HG03108 (cell line): Measurements from ENCODE around the gene PHF3.
"Not testable (repeated sequence)": the region's sequence is repeated elsewhere in the genome, so short reads cannot be mapped to it uniquely, and the experiment has no call there.

Experiments
- ATAC-seq: cut with Tn5 transposase; IDR thresholded peaks from one replicate; pipeline ENCODE4 v1.9.1; 2021; ENCODE audit warnings: moderate library complexity; ENCODE audit not compliant: unreplicated experiment

The PHF3 gene

DNA sequence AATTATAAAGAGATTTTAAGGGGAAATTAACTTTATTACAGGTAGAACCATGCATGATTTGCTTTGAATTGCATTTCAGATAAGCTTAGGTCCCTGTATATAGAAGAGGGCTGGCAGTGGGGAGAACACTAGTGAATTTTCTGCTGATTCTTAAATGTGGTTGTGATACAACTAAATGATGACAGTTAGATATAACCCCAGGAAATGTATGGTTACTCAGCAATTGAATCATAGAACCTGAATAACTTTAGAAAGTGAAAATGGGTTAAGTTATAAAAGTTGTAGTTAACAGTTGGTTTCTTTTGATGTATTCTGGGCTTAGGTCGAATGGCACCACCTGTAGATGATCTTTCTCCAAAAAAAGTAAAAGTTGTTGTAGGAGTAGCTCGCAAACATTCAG lies 70.1 kb downstream of the PHF3 start:
- no peak for ATAC-seq

- no peak for ATAC-seq
These were observed 71.0 kb downstream of the PHF3 start for GRCh38 chr6:63706630-63707029.

DNA sequence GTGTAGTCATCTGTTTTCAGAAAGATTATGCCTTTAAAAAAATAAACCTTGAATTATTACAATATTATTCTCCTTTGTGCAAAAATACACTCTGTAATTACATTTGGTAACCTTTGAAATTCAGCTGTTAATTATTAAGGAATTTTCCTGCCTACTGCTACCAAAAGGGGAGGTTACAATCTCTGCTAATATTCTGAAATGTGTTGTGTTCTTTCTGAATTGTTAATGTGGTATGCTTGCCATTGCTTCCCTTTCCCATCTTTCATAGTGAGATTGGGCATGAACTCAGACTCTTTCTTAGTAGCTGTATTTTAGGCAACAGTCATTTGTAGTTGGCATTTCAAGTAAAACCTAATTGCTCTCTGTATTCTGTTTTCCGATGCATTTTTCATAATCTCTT lies 73.0 kb downstream of the PHF3 start:
- no peak for ATAC-seq

GRCh38 chr6:63709148-63709547 lies 73.5 kb downstream of the PHF3 start:
- ATAC-seq, result no peak

DNA sequence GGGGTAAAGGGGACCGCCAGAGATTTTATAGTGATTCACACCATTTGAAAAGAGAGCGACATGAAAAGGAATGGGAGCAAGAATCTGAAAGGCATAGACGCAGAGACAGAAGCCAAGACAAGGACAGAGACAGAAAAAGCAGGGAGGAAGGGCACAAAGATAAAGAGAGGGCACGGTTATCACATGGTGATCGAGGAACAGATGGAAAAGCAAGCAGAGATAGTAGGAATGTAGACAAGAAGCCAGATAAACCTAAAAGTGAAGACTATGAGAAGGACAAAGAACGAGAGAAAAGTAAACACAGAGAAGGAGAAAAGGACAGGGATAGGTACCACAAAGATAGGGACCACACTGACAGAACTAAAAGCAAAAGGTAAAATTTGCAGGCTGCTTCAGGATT lies 77.7 kb downstream of the PHF3 start:
- ATAC-seq, result no peak

- ATAC-seq, result no peak
These were observed 78.5 kb downstream of the PHF3 start for GRCh38 chr6:63714091-63714490.

DNA sequence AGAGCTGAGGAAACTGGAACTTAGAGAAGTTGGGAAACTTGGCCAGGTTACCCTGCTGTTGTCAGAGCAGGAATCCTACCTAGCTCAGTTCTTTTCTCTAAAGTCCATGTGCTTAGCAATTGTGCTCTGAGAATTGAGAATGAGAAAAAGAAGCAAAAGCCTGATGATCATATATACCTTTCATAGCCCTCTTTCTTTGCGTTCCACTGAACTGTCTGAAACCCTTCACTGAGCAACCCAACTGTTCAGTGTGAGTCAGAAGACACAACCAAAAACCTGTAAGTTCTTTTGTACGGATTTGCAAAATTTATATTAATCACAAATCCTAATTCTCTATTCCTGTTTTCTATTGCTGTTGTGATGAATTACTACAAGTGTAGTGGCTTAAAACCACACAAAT lies 80.6 kb downstream of the PHF3 start:
- no peak for ATAC-seq

DNA sequence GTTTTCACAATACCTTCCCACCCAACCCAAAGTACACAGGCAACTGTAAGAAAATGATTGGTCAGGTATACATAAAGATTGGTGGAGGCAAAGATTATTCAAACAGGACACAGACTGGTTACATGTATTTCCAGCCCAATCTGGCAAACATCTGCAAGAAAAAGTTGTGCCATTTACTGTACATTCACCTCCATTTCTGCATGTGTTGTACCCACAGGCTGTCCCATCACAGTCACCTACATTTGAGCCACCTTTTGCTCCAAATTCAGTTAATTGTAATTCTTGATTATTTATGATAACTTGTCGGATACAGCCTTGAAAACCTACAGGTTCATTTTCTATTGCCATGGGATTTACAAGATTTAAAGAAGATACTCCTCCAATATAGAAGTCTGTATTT lies 85.6 kb downstream of the PHF3 start:
- ATAC-seq, result no peak

GRCh38 chr6:63724721-63725120 lies 89.1 kb downstream of the PHF3 start:
- no peak for ATAC-seq

- ATAC-seq, result no peak
These were observed 94.7 kb downstream of the PHF3 start for GRCh38 chr6:63730311-63730710.

DNA sequence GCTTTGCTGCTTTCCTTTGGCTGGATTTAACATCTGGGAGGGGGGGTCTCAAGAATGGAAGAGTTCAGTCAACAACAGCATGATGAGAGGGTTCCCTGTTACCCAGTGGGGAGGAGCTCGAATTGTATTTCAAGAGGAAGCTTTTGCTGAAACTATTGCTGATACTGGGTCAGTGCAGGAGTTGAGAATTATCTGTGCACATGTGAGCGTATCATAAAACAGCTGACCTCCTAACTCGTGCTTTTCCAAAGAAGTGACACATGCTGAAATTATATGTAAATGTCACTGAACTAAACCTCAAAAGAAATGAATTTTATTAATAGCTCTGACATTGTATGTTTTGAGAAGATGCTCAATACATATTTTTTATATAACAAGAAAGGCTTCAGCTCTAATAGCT lies 96.3 kb downstream of the PHF3 start:
- ATAC-seq, result no peak

DNA sequence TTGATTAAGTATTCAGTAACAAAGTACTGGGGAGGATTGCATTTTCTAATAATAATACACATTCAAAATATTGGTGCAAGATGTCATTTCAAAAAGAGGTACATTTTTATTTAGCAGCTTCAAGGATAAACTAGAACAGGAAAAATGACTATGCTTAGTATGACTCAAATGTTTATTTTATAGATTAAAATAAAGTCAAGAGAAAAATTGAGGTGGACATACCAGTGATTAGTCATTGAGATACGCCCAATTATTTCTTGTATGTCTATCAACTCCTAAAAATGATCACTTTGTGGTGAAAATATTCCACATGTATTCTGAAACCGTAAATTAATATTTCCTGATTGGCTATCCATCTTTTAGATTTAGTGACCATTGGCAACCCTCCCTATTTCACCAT lies 96.7 kb downstream of the PHF3 start:
- ATAC-seq, result no peak

GRCh38 chr6:63734923-63735322 lies 99.3 kb downstream of the PHF3 start:
- ATAC-seq, result no peak

DNA sequence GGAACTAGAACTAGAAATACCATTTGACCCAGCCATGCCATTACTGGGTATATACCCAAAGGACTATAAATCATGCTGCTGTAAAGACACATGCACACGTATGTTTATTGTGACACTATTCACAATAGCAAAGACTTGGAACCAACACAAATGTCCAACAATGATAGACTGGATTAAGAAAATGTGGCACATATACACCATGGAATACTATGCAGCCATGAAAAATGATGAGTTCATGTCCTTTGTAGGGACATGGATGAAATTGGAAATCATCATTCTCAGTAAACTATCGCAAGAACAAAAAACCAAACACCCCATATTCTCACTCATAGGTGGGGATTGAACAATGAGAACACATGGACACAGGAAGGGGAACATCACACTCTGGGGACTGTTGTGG lies 102.6 kb downstream of the PHF3 start:
- not testable (repeated sequence) for ATAC-seq

- ATAC-seq, result no peak
These were observed 103.6 kb downstream of the PHF3 start for GRCh38 chr6:63739094-63739687.

DNA sequence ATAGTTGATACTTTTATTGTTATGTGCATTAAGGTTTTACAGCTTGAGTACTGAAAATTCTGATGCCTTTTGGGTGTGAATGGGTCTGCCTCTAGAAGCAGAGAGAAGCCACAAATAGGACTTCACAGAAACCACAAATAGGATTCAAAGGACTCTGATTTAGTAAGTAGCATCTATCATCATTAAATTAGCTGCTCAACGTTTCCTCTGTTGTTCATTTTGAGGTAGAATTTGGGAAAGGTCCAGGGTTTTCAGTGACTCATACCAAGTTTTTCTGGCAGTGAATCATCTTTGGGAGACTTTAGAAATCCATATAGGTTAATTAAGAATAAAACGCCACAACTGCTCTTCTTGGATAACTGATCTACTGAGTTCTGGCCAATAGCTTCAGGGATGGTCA lies 105.1 kb downstream of the PHF3 start:
- no peak for ATAC-seq

DNA sequence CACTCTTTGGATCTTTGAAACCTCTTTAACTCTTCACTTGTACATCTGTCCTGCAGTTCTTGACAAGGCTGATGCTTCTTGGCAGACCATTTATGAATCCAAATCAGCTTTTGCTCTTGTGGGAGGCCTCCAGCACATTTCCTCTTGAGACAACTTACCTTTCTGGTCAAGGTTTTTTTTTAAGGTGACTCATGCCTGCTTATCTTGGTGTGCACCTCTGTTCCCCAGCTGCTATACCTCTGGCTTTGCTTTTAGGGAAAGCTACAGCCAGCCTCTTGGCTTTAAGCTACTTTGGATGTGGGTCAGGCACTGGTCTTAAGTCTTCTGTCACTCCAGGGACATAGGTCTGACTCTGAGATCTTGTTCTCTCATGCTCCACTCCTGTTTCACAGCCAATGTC lies 106.5 kb downstream of the PHF3 start:
- ATAC-seq, result no peak

DNA sequence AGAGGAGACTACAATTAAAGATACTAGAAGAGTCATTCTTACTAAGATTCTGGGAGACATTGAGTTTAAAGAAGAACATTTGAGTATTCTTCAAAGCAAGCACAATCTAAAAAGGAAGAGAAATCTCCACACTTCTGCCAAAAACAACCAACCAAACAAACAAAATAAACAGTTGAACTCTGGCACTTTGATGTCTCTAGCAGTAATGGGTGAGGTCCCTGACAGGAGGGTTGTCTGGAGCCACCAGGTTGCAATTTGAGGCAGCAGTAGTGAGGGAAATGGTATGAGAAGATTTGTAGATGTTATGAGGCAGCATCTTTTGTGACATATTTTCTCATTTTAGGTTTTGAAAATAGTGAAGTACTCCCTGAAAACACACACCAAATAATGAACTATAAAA lies 108.1 kb downstream of the PHF3 start:
- ATAC-seq, result no peak

DNA sequence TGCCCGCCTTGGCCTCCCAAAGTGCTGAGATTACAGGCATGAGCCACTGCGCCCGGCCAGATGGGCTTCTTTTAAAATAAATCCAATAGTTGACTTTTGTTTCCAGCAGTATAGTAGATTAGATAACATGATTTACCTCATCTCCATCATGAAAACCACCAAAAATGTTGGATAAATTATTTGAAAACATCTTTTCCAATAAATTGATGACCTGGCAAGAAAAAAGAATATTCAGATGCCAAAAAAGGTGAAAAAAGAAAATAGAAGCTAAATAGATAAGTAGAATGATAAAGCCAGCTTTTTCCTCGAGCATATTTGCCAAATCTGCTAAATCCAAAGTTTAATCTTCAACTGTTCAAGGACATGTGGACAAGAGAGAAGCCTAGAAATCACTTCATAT lies 109.2 kb downstream of the PHF3 start:
- no peak for ATAC-seq

DNA sequence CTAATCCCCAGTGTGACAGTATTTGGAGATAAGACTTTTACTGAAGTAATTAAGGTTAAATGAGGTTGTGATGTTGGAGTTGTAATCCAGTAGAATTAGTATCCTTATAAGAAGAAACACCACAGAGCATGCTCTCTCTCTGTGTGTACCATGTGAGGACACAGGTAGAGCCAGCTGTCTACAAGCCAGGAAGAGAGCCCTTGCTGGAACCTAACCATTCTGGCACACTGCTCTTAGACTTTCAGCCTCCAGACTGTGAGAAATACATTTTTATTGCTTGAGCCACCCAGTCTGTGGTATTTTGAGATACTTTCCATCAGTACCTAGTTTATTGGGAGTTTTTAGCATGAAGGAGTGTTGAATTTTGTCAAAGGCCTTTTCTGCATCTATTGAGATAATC lies 110.2 kb downstream of the PHF3 start:
- ATAC-seq, result no peak

- ATAC-seq, result no peak
These were observed 114.8 kb downstream of the PHF3 start for GRCh38 chr6:63750400-63750799.

GRCh38 chr6:63757275-63757674 lies 121.7 kb downstream of the PHF3 start:
- ATAC-seq, result not testable (repeated sequence)

DNA sequence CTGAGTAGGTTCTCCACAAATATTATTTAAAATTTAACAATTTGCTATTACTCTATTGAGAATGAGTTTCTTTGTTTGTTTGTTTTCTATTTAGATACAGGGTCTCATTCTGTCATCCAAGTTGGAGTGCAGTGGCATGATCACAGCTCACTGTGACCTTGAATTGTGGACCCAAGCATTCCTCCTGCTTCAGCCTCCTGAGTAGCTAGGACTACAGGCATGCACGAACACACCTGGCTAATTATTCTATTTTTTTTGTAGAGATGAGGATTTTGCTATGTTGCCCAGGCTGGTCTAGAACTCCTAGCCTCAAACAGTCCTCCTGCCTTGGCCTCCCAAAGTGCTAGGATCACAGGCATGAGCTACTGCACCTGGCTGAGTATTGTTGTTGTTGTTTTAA lies 122.2 kb downstream of the PHF3 start:
- no peak for ATAC-seq
